ENCODE data around the gene MAMLD1. TPM values are rescaled to one million over a fixed set of nuclear protein-coding genes. Genes with fewer than 3 reads are reported as not detected.
A peak's percentile ranks its signal among the peaks of the same experiment; 100 is the strongest.

The MAMLD1 gene
- total RNA-seq, result 1 to 10 TPM; 5.1 to 5.6 TPM

GRCh38 chrX:150362599-150363481, at the start of gene MAMLD1:
Gene MAMLD1, plus strand, starts transcription at chrX:150363317. Its CDS starts 82,200 bp downstream, at chrX:150445517.
- ChIA-PET CTCF (interaction anchor here (1.1 to 3.6 kb wide), 5 partner anchors 116 to 423 kb away, joined by 3 to 36 read pairs (median 3); partner anchors contain the start of gene MTM1), POLR2A (interaction anchor here (0.7 to 2.0 kb wide), 6 partner anchors 9 to 453 kb away, joined by 3 to 11 read pairs (median 4); no protein-coding TSS in a partner anchor)
- H3K27me3 Mint-ChIP-seq, result peaks cover 24% of the 10 kb centered on the region
- no peaks in the 10 kb centered on the region for H3K36me3 Mint-ChIP-seq (ENCODE audit: low read depth)
- no peak within 1 kb of the TSS for H3K27ac Mint-ChIP-seq
- H3K4me3 Mint-ChIP-seq, result peak within 1 kb of the TSS; percentile 77
- no peaks in the 10 kb centered on the region for H3K9me3 Mint-ChIP-seq
- peaks cover 29% of the 10 kb centered on the region for H3K4me1 Mint-ChIP-seq
- peak; percentile 71 for DNase-seq

- no peak for DNase-seq
- H3K36me3 Mint-ChIP-seq (ENCODE audit: low read depth), result no peaks in the 10 kb centered on the region
- H3K27ac Mint-ChIP-seq, result no peak overlapping the region
- no peak overlapping the region for H3K4me3 Mint-ChIP-seq
- H3K4me1 Mint-ChIP-seq, result peaks cover 3% of the 10 kb centered on the region
- H3K9me3 Mint-ChIP-seq, result no peaks in the 10 kb centered on the region
- ChIA-PET POLR2A (no interaction called here), CTCF (no interaction called here)
- H3K27me3 Mint-ChIP-seq, result no peaks in the 10 kb centered on the region
Measured at GRCh38 chrX:150313514-150313913, 49.6 kb upstream of the MAMLD1 start.

- Mint-ChIP-seq H3K36me3 (ENCODE audit: low read depth) (no peaks in the 10 kb centered on the region), H3K27me3 (no peaks in the 10 kb centered on the region), H3K9me3 (no peaks in the 10 kb centered on the region), H3K4me3 (no peak overlapping the region), H3K4me1 (no peaks in the 10 kb centered on the region), H3K27ac (no peak overlapping the region)
- DNase-seq, result no peak
- ChIA-PET POLR2A (no interaction called here), CTCF (no interaction called here)
Measured at GRCh38 chrX:150314186-150314585, 48.9 kb upstream of the MAMLD1 start.

GRCh38 chrX:150316564-150316963, 46.6 kb upstream of the MAMLD1 start:
- H3K36me3 Mint-ChIP-seq (ENCODE audit: low read depth), result no peaks in the 10 kb centered on the region
- DNase-seq, result no peak
- H3K9me3 Mint-ChIP-seq, result no peaks in the 10 kb centered on the region
- ChIA-PET POLR2A (no interaction called here), CTCF (no interaction called here)
- H3K27ac Mint-ChIP-seq, result no peak overlapping the region
- H3K27me3 Mint-ChIP-seq, result no peaks in the 10 kb centered on the region
- no peak overlapping the region for H3K4me3 Mint-ChIP-seq
- no peaks in the 10 kb centered on the region for H3K4me1 Mint-ChIP-seq

GRCh38 chrX:150323020-150323419, 40.1 kb upstream of the MAMLD1 start:
- Mint-ChIP-seq H3K4me1 (no peaks in the 10 kb centered on the region), H3K27ac (no peak overlapping the region), H3K4me3 (no peak overlapping the region), H3K9me3 (no peaks in the 10 kb centered on the region), H3K27me3 (peaks cover 2% of the 10 kb centered on the region), H3K36me3 (ENCODE audit: low read depth) (no peaks in the 10 kb centered on the region)
- CTCF ChIA-PET, result no interaction called here
- POLR2A ChIA-PET, result no interaction called here
- DNase-seq, result no peak

- DNase-seq, result no peak
- Mint-ChIP-seq H3K4me3 (no peak overlapping the region), H3K36me3 (ENCODE audit: low read depth) (no peaks in the 10 kb centered on the region), H3K4me1 (no peaks in the 10 kb centered on the region), H3K27me3 (peaks cover 2% of the 10 kb centered on the region), H3K9me3 (no peaks in the 10 kb centered on the region), H3K27ac (no peak overlapping the region)
- POLR2A ChIA-PET, result no interaction called here
- CTCF ChIA-PET, result no interaction called here
Measured at GRCh38 chrX:150324035-150324728, 38.9 kb upstream of the MAMLD1 start.

GRCh38 chrX:150324919-150325318, 38.2 kb upstream of the MAMLD1 start:
- ChIA-PET CTCF (no interaction called here), POLR2A (no interaction called here)
- no peaks in the 10 kb centered on the region for H3K9me3 Mint-ChIP-seq
- no peaks in the 10 kb centered on the region for H3K36me3 Mint-ChIP-seq (ENCODE audit: low read depth)
- no peak overlapping the region for H3K4me3 Mint-ChIP-seq
- no peak overlapping the region for H3K27ac Mint-ChIP-seq
- no peaks in the 10 kb centered on the region for H3K4me1 Mint-ChIP-seq
- H3K27me3 Mint-ChIP-seq, result peaks cover 2% of the 10 kb centered on the region
- DNase-seq, result no peak

- DNase-seq, result no peak
- POLR2A ChIA-PET, result no interaction called here
- Mint-ChIP-seq H3K4me1 (no peaks in the 10 kb centered on the region), H3K4me3 (no peak overlapping the region), H3K27me3 (peaks cover 2% of the 10 kb centered on the region), H3K27ac (no peak overlapping the region), H3K9me3 (no peaks in the 10 kb centered on the region), H3K36me3 (ENCODE audit: low read depth) (no peaks in the 10 kb centered on the region)
- CTCF ChIA-PET, result no interaction called here
Measured at GRCh38 chrX:150326541-150327247, 36.4 kb upstream of the MAMLD1 start.

GRCh38 chrX:150329282-150329681, 33.8 kb upstream of the MAMLD1 start:
- Mint-ChIP-seq H3K4me1 (peaks cover 10% of the 10 kb centered on the region), H3K4me3 (no peak overlapping the region), H3K27ac (no peak overlapping the region), H3K27me3 (no peaks in the 10 kb centered on the region), H3K9me3 (no peaks in the 10 kb centered on the region), H3K36me3 (ENCODE audit: low read depth) (no peaks in the 10 kb centered on the region)
- POLR2A ChIA-PET, result no interaction called here
- DNase-seq, result no peak
- CTCF ChIA-PET, result no interaction called here

- Mint-ChIP-seq H3K36me3 (ENCODE audit: low read depth) (no peaks in the 10 kb centered on the region), H3K27me3 (no peaks in the 10 kb centered on the region), H3K9me3 (no peaks in the 10 kb centered on the region), H3K4me3 (no peak overlapping the region), H3K27ac (no peak overlapping the region), H3K4me1 (peaks cover 10% of the 10 kb centered on the region)
- CTCF ChIA-PET, result no interaction called here
- POLR2A ChIA-PET, result no interaction called here
- no peak for DNase-seq
Measured at GRCh38 chrX:150329868-150330267, 33.2 kb upstream of the MAMLD1 start.

GRCh38 chrX:150332023-150332422, 31.1 kb upstream of the MAMLD1 start:
- no peak for DNase-seq
- POLR2A ChIA-PET, result no interaction called here
- no peaks in the 10 kb centered on the region for H3K36me3 Mint-ChIP-seq (ENCODE audit: low read depth)
- CTCF ChIA-PET, result no interaction called here
- no peak overlapping the region for H3K27ac Mint-ChIP-seq
- H3K4me1 Mint-ChIP-seq, result peaks cover 10% of the 10 kb centered on the region
- H3K27me3 Mint-ChIP-seq, result no peaks in the 10 kb centered on the region
- H3K4me3 Mint-ChIP-seq, result no peak overlapping the region
- H3K9me3 Mint-ChIP-seq, result no peaks in the 10 kb centered on the region

- DNase-seq, result no peak
- Mint-ChIP-seq H3K4me3 (no peak overlapping the region), H3K27me3 (no peaks in the 10 kb centered on the region), H3K36me3 (ENCODE audit: low read depth) (no peaks in the 10 kb centered on the region), H3K9me3 (no peaks in the 10 kb centered on the region), H3K27ac (no peak overlapping the region), H3K4me1 (peaks cover 10% of the 10 kb centered on the region)
- ChIA-PET POLR2A (interaction anchor here (0.7 kb wide), 1 partner anchor 25 kb away, joined by 3 read pairs; no protein-coding TSS in a partner anchor), CTCF (no interaction called here)
Measured at GRCh38 chrX:150334100-150334499, 29.0 kb upstream of the MAMLD1 start.

GRCh38 chrX:150334981-150335380, 28.1 kb upstream of the MAMLD1 start:
- Mint-ChIP-seq H3K27me3 (no peaks in the 10 kb centered on the region), H3K27ac (no peak overlapping the region), H3K9me3 (no peaks in the 10 kb centered on the region), H3K4me3 (no peak overlapping the region), H3K4me1 (peaks cover 10% of the 10 kb centered on the region), H3K36me3 (ENCODE audit: low read depth) (no peaks in the 10 kb centered on the region)
- CTCF ChIA-PET, result no interaction called here
- no peak for DNase-seq
- POLR2A ChIA-PET, result no interaction called here

Data from activated CD4-positive, alpha-beta memory T cell treated with anti-CD3 and anti-CD28 coated beads, Interleukin-2, amount 10 ng/mL, durations not matched to agents 7 days and 5 days (primary cell).